Measurements from ENCODE around the gene BAX. TPM values are rescaled to one million over a fixed set of nuclear protein-coding genes. Genes with fewer than 3 reads are reported as not detected.
"Not testable (repeated sequence)": the region's sequence is repeated elsewhere in the genome, so short reads cannot be mapped to it uniquely, and the experiment has no call there.

BAX gene
- total and polyA plus RNA-seq, 8 donors = 20.3 to 48.1 (median 30.7) TPM

DNA sequence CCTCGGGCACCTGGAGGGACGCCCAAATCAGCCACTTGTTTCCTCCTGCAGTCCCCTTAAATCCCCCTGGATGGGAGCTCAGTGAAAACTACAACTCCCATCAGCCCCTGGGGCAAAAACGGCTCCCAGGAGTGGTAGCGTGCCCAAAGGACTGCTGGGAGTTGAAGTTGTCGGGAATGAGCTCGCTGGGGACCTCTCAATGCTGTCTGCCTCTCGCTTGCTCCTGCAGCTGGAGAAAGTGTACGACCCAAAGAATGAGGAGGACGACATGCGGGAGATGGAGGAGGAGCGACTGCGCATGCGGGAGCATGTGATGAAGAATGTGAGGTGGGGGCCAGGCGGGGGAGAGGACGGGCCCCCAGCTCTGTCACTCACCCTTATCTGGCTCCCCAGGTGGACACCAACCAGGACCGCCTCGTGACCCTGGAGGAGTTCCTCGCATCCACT lies 35.9 kb upstream of the BAX start:
- H3K4me1 ChIP-seq = no peaks in the 10 kb centered on the region
- no peaks in the 10 kb centered on the region for H3K9me3 ChIP-seq
- DNase-seq (no peak), ATAC-seq (peak in 2 of 4 donors; percentile 55 to 58), FAIRE-seq (no peak)
- intact Hi-C loops (cut with DNase I) = no loop called here
- peaks cover 0 to 3% (median 0%) of the 10 kb centered on the region in 3 donors for H3K36me3 ChIP-seq
- WGBS, 2 donors = 89 to 91% methylated on average over 18 of the region's 18 CpGs
- no peaks in the 10 kb centered on the region for H3K27me3 ChIP-seq
- TF ChIP-seq, protein P1, sequence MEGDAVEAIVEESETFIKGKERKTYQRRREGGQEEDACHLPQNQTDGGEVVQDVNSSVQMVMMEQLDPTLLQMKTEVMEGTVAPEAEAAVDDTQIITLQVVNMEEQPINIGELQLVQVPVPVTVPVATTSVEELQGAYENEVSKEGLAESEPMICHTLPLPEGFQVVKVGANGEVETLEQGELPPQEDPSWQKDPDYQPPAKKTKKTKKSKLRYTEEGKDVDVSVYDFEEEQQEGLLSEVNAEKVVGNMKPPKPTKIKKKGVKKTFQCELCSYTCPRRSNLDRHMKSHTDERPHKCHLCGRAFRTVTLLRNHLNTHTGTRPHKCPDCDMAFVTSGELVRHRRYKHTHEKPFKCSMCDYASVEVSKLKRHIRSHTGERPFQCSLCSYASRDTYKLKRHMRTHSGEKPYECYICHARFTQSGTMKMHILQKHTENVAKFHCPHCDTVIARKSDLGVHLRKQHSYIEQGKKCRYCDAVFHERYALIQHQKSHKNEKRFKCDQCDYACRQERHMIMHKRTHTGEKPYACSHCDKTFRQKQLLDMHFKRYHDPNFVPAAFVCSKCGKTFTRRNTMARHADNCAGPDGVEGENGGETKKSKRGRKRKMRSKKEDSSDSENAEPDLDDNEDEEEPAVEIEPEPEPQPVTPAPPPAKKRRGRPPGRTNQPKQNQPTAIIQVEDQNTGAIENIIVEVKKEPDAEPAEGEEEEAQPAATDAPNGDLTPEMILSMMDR (IDR thresholded peaks at IDR 0.05) = no peak
- no peak overlapping the region for H3K4me3 ChIP-seq
- no peak overlapping the region for H3K27ac ChIP-seq

DNA sequence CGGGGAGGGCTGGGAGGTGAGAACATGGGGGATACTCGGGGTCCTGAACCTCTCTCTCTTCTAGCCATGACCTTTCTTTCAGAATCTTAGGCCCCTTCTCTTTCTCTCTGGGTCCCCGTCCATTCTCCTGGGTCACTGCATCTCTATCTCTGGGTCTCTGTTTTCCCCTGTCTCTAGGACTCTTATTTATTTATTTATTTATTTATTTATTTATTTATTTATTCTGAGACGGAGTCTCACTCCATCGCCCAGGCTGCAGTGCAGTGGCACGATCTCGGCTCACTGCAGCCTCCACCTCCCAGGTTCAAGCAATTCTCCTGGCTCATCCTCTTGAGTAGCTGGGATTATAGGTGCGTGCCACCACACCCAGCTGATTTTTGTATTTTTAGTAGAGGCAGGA lies 35.4 kb upstream of the BAX start:
- H3K36me3 ChIP-seq; ATAC-seq; DNase-seq; H3K4me3 ChIP-seq; H3K9me3 ChIP-seq; FAIRE-seq; H3K27ac ChIP-seq; intact Hi-C loops (cut with DNase I); H3K27me3 ChIP-seq; H3K4me1 ChIP-seq: not testable (repeated sequence)
- 96 to 98% methylated on average over 8 of the region's 8 CpGs for WGBS, 2 donors

DNA sequence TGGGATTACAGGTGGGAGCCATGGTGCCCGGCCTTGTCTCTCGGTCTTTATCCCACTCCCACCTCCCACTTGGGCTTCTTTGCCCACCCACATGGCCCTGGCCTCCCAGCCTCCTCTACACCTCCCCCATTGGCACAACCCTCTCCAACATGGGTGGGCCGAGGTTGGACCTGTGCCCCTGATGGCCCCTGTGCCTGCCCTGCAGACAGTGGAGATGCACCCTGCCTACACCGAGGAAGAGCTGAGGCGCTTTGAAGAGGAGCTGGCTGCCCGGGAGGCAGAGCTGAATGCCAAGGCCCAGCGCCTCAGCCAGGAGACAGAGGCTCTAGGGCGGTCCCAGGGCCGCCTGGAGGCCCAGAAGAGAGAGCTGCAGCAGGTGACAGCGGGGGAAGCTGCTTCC lies 33.7 kb upstream of the BAX start:
- intact Hi-C loops (cut with DNase I) = no loop called here
- Histone ChIP-seq H3K27me3 (no peaks in the 10 kb centered on the region), H3K36me3 (peaks cover 0 to 3% (median 0%) of the 10 kb centered on the region in 3 donors), H3K4me1 (no peaks in the 10 kb centered on the region), H3K4me3 (no peak overlapping the region), H3K27ac (no peak overlapping the region), H3K9me3 (no peaks in the 10 kb centered on the region)
- ATAC-seq = no peak
- TF ChIP-seq, protein P1 (IDR thresholded peaks at IDR 0.05) = no peak
- FAIRE-seq = no peak
- WGBS, 2 donors = 86 to 87% methylated on average over 10 of the region's 10 CpGs
- no peak for DNase-seq

DNA sequence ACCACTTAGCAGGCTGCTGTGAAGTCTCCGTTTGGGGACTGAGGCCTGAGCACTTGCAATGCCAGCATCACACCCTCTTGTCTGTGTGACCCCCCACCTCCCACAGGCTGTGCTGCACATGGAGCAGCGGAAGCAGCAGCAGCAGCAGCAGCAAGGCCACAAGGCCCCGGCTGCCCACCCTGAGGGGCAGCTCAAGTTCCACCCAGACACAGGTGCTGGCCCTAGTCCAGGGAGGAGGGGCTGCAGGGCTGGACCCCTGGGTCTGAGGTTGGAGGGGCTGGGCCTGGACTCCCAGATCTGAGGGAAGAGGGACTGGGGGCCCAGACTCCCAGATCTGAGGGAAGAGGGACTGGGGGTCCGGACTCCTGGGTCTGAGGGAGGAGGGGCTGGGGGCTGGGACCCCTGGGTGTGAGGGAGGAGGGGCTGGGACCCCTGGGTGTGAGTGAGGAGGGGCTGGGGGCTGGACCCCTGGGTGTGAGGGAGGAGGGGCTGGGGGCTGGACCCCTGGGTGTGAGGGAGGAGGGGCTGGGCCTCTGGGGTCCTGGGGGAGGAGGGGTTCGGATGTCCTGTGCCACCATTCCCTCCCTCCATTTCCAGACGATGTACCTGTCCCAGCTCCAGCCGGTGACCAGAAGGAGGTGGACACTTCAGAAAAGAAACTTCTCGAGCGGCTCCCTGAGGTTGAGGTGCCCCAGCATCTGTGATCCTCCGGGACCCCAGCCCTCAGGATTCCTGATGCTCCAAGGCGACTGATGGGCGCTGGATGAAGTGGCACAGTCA lies 32.8 kb upstream of the BAX start:
- Histone ChIP-seq H3K9me3 (no peaks in the 10 kb centered on the region), H3K27ac (no peak overlapping the region), H3K36me3 (peaks cover 0 to 3% (median 0%) of the 10 kb centered on the region in 3 donors), H3K27me3 (no peaks in the 10 kb centered on the region), H3K4me1 (peaks cover 0 to 2% (median 0%) of the 10 kb centered on the region in 3 donors), H3K4me3 (no peak overlapping the region)
- TF ChIP-seq, protein P1 (IDR thresholded peaks at IDR 0.05) = no peak
- WGBS, 2 donors = 90 to 98% methylated on average over 10 to 12 of the region's 12 CpGs
- FAIRE-seq (no peak), DNase-seq (peak in 2 of 6 donors; percentile 44 to 65), ATAC-seq (no peak)
- intact Hi-C loops (cut with DNase I) = no loop called here

DNA sequence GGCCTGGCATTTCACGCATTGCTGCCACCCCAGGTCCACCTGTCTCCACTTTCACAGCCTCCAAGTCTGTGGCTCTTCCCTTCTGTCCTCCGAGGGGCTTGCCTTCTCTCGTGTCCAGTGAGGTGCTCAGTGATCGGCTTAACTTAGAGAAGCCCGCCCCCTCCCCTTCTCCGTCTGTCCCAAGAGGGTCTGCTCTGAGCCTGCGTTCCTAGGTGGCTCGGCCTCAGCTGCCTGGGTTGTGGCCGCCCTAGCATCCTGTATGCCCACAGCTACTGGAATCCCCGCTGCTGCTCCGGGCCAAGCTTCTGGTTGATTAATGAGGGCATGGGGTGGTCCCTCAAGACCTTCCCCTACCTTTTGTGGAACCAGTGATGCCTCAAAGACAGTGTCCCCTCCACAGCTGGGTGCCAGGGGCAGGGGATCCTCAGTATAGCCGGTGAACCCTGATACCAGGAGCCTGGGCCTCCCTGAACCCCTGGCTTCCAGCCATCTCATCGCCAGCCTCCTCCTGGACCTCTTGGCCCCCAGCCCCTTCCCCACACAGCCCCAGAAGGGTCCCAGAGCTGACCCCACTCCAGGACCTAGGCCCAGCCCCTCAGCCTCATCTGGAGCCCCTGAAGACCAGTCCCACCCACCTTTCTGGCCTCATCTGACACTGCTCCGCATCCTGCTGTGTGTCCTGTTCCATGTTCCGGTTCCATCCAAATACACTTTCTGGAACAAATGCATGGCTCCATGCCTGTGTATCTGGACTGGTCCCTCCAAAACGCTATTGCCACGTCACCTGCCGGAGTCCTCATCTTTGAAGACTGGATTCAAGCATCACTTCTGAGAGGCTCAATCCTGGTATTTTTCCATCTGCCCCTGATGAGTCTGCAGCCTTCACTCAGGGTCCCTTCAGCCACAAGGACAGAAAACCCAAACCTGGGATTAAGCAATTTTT lies 31.9 kb upstream of the BAX start:
- FAIRE-seq (no peak), ATAC-seq (no peak)
- TF ChIP-seq, protein P1 (IDR thresholded peaks at IDR 0.05) = no peak

More for the DNA sequence above, 31.9 kb upstream of the BAX start:
- H3K36me3 ChIP-seq = peaks cover 0 to 3% (median 0%) of the 10 kb centered on the region in 3 donors
- 90 to 91% methylated on average over 18 of the region's 18 CpGs for WGBS, 2 donors
- no peaks in the 10 kb centered on the region for H3K27me3 ChIP-seq
- H3K9me3 ChIP-seq = no peaks in the 10 kb centered on the region
- intact Hi-C loops (cut with DNase I) = no loop called here
- peak in 1 of 6 donors; percentile 51 for DNase-seq
- peaks cover 0 to 3% (median 0%) of the 10 kb centered on the region in 3 donors for H3K4me1 ChIP-seq
- no peak overlapping the region for H3K27ac ChIP-seq
- H3K4me3 ChIP-seq = no peak overlapping the region

All from pancreas (tissue), 10 donors.